NCI-H510A (cell line): ENCODE results near the gene MYLK2.
A peak's percentile ranks its signal among the peaks of the same experiment; 100 is the strongest.

Source experiments
- DNase-seq: peaks from one replicate; lab custom pipeline; 2025; lab: John Stamatoyannopoulos, UW

Gene MYLK2

DNA sequence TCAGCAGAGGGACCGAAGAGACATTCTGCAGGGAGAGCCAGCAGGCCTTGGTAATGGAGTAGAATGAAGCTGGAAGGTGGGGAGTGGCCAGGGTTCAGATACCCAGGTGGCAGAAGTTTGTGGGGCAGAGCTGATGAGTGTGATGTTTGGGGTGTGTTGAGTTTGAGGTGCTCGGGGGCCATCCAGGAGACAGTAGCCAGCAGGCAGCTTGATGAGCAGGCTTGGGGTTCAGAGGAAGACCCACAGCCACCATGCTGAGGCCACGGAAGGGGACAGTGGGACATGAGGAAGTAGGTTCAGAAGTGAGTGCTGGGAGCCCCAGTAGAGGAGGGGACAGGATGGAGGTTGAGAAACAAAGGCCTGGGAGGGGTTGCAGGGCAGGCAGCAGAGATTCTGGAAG is 37.4 kb downstream of the MYLK2 start:
- DNase-seq = no peak

DNA sequence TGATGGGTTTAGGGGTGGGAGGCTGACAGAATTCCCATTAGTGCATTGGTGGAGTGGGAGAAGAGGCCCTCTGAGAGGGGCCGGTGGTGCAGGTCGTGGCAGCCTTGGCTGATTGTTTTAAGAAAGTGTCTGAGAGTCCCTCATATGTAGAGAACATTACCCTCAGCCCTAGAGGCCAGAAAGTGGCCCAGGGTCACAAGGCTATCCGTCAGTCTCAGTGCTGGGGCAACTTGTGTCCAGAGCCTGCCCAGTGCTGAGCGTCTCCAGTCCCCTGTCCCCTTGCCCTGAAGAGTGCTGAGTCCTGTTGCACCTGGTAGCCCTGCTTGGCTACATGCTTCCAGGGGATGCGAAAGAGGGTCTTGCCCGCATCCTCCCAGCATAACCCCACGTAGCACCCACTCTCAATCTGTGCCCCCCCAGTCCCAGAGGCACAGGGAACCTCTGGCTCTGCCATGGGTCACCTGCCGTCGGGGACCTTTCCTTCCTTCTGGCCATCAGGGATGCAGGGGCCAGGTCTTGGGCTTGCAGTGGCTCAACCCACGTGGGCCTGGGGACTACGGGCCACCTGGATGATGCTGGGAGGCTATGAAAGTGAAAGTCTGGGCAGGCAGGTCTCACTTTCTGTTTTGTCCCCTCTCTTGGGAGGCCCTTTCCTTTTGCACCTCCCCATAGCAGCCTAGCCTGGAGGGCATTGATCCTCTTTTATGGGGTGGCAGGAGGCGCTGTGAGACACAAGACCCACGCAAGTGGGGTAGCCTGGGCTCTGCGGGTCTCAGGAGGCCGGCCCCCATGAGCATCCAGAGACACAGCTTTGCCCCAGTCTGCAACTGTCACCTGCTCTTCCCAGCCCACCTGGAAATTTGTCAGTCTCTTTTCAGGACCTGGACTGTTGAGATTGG is 39.0 kb downstream of the MYLK2 start:
- DNase-seq = no peak

DNA sequence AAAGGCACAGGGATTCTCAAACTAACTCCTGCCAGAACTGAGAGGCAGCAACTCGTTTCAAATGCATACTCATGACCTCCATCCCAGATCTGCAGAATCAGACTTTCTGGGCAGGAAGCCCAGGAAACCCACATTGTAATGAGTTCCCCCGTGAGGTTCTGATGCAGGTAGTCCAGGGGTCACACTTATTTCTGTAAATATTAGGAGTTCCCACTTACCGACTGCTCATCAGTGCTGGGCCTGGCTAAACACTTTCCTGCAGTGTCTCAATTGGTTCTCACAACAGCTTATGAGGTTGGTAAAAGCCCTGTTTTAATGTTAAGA is 39.6 kb downstream of the MYLK2 start:
- no peak for DNase-seq

DNA sequence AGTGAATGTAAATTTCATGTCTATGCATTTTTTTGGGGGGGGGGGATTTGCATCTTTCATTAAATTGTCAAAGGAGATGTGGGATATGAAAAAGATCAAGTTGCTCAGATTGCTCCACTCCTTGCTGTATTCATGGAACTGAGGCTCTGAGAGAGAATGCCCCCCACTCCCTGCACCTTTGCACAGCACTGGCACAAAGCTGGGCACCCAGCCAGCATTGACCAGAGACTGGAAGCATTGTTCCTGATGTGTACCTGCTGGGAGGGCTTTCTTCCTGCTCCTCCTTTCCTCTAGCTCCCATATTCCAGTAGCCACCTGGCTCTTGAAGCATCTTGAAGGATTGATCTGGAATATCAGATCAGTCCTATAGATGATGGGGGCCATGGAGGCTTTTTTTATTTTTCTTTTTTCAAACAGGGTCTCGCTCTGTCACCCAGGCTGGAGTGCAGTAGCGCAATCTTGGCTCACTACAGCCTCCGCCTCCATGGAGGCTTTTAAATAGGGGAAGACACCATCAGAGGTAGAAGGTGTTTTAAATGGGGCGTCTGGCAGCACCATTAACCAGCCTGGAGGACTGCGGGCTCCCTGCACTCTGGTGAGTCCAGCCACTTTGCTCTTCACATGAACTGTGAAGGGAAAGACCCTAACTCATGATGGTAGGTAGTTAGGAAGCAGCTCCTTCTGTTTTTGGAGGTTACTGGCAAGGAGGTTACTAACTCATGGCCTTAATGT is 40.3 kb downstream of the MYLK2 start:
- DNase-seq = no peak

DNA sequence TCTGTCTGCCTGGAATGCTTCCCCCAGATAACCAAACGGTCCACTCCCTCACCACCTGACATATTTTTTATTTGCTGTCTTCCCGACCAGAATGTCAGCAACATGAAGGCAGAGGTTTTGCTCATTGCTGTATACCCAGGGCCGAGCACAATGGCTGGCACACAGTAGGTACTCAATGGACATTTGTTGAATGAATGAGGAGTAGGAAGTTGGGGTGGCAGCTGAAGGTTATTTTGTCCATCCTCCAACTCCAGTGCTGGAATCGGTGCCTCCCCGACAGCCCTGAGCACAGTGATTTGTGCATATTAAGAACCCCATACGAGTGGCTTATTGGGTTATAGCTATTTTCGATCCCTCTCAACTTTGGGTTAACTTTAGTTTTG is 40.8 kb downstream of the MYLK2 start:
- no peak for DNase-seq

DNA sequence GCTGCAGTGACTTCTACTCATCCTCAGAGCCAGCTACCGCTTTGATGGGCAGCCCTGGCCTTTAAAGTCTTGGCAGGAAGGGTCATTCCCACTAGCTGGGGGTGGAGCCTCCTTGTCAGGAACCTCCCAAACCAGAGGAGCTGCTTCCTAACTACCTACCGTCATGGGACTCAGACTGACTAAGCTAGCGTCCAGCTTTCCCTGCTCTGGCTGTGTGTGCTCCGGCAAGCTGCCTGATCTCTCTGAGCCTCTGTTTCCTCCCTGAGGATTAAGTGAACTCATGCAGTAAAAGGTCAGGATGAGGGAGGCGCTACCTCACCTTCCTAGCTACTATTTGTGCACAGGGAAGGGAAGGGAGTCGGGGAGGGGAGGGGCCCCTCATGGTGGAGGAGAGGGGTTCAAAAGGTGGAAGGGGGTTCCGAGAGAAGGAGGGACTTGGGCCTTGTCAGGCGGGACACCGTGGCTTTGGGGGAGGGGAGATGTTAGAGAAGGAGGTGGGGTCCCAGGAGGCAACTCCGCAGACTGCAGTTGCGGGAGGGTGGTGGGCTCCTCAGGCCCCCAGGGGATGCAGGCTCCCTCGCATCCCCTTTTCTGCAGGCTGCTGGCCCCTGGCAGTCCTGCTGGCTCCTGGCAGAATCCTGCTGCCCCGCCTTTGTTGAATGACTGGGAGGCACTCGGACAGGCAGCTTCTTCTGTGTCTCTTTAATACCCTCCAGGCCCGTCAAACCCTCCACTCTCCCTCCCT is 41.4 kb downstream of the MYLK2 start:
- no peak for DNase-seq

DNA sequence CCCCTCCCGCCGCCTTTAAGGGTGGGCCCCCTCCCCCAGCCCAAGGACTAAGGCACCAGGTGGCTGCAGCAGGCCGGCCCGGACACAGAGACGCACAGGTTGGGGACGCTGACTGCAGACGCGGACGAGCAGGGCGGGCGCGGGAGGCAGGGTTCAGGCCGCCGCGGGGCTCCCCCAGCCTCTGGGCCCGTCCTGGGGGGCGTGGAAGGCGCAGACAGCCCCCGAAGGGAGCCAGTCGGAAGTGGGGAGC is 41.9 kb downstream of the MYLK2 start:
- peak; percentile 21 for DNase-seq

DNA sequence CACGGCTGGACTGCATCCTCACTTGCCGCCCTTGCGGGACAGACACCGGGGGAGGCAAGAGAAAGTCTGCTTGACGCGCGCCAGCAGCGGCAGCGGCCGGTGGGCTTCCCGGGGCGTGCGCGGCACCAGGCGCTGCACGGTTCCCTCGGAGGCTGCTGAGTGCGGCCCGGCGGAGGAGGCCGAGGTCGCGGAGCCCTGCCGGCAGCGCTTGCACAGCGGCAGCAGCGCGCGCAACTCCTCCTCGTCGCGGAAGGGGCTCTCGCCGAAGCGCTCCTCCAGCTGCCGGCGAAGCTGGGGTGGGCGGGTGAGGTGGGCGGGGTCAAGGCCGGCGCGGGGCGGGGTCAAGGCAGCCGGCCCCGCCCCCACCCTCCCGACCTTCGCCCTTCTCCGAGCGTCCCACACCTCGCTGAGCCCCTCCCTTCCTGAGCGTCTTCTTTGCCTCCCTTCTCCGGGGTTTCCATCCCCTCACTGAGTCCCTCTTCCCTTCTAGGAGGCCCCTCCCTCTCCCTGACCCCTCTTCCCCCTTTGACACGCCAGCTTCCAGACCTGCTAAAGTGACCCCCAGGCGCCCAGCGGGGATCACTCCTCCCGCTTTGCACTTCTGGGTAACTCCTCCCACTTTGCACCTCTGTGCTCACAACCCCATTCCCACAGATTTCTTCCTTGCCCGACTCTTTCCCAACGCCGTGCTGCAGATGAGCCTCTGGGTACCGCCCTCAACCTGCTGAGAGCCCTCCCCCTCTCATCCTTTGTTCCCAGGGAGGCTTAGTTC is 42.4 kb downstream of the MYLK2 start:
- DNase-seq = peak; percentile 80

DNA sequence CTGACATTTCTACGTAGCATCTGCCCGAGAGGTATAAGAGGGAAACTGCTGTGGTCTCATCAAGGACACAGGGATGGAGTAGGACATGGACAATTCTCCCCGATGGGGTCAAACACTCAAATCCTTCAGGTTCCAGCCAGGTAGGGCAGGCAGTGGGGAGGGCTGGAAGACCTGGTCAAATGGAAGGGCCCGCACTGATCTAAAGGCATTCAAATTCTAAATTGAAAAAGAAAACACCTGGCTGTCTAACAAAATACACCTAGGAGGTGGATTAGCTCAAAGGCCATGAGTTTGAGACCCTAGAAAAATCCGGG is 43.0 kb downstream of the MYLK2 start:
- DNase-seq = no peak

DNA sequence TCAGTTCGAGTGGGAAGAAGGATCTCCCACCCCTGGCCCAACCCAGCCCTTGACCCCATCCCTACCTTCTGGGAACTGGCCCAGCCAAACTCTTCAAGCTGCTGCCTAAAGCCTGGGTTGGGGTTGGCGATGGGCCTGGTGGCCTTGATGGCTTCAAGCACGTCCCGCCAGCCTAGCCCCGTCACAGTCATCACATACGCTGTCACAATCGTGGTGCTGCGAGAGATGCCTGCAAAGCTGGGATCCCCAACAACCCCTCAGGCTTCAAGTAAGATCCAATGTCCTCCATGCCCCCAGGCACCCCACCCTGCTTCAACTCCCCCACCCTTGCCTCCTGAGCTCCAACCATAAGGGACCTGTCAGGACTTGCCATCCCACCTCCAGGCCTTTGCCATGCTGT is 43.4 kb downstream of the MYLK2 start:
- no peak for DNase-seq

DNA sequence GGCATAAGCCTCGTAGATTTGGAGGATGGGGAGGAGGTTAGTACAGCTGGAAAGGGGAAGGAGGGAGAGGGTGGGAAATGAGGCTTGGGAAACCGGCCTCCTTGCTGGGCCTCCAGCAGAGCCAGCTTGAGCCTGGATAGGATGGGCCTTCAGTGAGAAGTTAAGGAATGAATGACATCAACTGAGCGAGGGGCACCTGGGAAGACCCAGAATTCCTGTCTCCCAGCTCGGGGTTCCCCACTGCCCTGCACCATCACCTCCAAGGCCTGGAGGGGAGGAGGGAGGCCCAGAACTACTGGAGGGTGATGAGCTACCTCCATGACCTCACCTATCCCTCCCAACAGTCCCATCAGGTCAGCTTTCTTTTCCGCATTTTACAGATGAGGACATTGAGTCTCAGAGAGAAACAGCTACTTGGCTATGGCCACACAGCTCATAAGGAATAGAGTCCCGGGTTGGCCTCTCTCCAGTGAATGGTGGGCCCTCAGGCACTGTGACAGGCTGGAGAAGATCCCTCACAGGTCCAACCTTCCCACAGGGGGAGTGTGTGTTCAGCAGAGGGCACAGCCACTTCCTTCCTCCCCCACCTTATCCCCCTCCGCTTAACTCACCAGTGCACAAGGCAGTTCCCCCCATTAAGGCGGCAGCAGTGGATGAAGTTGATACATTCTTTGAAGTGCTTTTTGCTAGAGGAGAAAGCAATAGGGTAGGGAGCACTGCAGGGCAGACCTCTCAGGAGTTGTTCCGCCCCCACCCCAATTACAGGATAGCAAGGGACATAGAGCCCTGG is 44.3 kb downstream of the MYLK2 start:
- DNase-seq = no peak

DNA sequence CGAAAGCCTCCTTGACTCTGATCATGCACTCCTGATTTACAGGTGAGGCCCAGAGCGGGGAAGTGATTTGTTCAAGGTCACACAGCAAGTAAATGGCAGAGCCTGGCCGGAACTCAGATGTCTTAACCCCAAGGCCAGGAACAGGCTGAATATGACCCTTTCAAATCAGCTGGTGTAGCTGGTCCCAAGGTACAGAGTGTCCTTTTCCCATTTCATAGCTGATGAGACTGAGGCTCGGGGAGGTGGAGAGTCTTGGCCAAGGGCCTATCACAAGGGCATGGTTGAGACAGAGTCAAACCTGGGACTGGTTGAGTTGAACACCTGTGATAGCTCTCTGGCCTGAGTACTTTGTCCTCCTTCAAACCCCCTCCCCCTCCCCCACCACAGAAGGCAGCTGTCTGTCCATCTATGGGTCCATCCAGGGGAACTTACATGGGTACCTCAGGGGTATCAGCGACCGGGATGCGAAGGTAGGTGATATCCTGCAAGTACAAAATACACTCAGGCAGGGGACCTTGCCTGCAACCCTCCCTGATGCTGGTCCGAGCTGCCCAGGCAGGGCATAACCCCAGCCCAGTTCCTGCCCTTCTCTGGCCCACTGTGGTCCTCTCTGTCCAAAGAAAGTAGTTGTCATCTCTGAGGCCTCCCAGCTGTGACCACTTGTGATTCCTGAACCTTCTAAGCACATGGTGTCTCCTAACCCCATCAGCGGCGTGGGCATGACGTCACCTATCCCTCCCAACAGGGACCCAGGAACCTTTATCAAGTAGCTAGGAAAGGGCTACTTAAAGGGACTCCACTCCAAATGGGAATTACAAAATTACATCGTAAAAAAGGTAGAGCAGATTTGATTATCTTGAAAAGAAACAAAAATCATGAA is 45.6 kb downstream of the MYLK2 start:
- DNase-seq = no peak

DNA sequence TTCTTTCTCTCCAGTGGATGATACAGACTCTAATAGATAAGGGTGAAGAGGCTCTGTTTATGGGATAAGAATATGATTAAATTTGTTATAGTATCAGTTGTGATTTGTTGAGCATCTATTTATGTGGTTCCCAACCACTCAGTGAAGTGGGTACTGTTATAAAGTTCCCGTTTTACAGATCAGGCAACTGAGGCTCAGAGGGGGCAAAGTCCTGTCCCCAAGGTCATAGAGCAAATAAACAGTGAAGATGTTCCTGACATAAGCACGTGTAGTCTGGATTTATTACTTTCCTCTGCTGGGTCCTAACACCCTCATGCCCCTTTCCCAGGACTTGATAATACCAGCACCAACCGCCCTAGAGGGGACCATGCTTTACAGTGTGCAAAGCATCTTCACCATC is 47.1 kb downstream of the MYLK2 start:
- DNase-seq = no peak

DNA sequence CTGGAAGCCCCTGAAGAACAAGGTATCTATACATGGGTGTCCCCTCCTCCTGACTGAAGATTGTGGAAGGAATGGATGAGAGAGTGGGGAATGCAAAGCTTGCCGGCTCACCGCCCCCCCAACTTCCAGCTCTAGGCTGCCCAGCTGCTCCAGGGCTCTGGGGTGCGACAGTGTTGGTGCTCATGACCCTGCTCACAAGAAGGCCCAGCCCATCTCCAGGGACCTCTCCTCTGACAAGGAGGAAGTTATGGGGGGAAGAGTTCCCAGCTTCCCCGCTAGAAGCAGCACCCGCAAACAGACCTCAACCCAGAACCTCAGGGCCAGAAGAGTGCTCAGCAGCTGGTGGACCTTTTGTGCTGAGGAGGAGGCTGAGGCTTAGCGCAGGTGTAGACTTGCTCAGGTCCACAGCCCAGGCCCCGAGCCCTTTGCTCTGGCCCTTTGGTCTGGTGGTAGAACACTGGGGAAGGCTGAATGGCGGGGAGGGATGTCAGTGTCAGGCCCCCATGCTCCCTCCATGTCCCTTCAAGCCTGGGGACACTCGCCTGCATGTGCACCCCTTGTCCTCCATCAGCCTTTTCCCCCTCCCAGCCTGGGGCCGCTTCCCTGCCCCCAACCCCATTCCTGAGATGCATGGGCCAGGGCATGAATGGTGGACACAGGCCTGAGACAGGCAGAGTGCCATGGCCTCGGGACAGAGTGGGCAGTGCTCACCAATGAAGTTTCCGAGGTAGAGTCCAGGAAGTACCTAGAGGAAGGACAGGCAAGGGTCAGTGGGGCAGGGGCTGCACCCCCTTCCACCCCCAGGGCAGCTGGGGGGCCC is 49.9 kb downstream of the MYLK2 start:
- no peak for DNase-seq

DNA sequence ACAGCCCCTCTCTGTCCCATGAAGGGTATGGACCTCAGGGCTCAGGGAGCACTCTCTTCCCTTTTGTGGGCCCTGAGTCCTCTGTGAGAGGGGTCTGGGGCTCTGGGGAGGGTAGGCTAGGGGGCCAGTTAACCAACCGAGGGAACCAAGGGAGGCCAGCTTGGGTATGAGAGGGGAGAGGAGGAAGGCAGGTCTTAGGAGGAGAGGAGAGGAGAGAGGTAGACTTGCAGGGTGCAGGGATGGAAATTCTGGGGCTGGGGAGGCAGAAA is 50.5 kb downstream of the MYLK2 start:
- DNase-seq = no peak

DNA sequence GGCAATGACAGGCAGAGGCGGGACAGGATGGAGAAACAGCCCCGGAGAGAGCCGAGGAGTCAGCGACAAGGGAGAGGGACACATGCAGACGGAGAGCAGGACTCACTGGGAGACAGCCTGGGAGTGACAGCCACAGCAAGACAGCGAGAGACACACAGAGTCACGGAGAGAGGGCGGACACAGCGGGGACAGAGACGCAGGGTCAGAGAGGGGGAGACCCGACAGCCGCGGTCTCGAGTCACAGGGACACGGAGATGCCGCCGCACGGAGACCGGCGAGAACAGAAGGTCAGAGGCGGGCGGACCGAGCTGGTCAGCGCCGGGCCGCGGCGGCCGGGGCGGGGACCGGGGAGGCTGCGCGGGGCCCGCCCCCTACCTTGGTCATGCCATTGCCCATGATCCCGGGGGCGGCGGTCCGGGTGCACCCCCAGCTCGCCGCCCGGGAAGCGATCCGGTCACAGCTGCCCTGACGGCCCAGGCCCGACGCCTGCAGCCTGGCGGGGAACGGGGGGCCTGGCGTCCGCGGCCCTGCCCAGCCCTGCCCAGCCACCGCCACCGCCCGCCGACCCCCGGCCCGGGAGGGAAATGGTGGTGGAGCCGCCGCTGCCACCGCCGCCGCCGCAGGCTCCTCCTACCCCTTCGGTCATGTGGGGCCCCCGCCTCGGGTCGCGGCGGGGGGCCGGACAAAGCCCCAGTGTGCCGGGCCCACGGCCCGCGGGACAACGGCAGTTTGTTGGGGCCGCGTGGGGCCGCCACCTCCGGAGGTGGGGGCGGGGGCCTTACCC is 51.0 kb downstream of the MYLK2 start, which contains the start of the genes DUSP15 and TTLL9:
Gene DUSP15 (minus strand): TSS at position 586 of the 784 bp plus-strand sequence. CDS start 190 bp downstream, at position 396.
Gene TTLL9 (plus strand): TSS at position 693 of the 784 bp plus-strand sequence. CDS start 493 bp downstream, outside the sequence.
- no peak for DNase-seq

DNA sequence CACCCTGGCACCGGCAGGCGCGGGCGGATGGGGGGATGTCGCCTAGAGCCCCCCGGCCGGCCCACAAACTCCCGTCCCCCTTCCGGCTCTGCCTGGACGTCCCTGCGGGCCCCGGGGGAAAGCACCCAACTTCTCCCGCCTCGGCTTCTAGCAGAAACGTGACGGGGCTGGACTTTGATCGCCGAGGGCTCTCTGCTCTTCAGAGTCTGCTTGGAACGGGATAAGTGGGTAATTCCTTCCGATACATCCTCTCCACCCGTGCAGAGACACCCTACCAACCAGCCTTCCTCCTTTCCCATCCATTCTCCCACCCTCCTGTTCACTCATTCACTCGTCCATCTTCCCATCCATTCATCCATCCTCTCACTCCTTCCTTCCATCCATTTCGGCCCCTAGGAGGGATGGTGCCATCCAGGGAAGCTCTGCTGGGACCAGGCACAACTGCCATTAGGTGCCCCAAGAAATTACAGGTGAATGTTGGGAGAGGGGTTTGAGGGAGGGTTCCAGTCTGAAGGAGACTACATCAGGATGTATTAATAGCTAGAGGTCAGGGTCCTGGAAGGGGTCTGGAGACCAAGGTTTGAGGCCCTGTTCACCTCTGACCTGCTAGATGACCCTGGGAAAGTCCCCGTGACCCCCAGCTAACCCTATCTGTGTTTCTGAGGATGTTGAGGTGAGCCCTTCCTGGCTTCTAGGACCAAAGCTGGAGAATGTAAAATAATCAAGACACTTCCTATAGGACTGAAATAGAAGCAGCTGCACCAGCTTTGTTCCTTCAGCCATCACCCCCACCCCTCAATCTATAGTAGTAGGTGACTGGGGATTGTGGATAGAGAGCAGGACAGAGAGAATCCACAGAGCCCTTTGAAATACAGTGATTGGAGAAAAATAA is 51.8 kb downstream of the MYLK2 start:
- DNase-seq = no peak

DNA sequence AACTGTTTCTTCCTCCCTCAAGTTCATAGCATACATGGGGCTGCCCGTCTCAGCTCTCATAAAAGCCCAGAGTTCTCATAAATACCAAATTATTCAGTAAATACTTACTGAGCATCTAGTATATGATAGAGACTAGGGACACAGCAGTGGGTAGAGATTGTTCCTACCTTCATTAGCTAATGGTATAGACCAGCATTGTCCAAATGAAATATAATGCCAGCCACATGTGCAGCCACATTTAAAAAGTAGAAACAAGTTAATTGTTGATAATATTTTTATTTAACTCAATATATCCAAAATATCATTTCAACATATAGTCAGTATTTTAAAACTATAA is 52.4 kb downstream of the MYLK2 start:
- no peak for DNase-seq
